Right lobe of liver (tissue), 6 donors: ENCODE measurements around the gene CACNA1B. TPM values are rescaled to one million over a fixed set of nuclear protein-coding genes. Genes with fewer than 3 reads are reported as not detected.

Experiments used
- ATAC-seq, 4 donors: fragments of 200-7000 bp; cut with Tn5 transposase; one replicate each; pipeline ENCODE4 v1.9.1; 2020; ENCODE audit warnings: mild to moderate bottlenecking in 4 of 4, moderate library complexity in 4 of 4
- DNase-seq, 3 donors: peaks; one replicate each; pipeline ENCODE4 v3.0.0-alpha.2; 2020
- H3K27ac ChIP-seq, 3 donors: fragments of 200-600 bp; one replicate each; pipeline ENCODE4 v1.8.0; 2022
- H3K27me3 ChIP-seq, 2 donors: fragments of 200-600 bp; one replicate each; pipeline ENCODE4 v1.8.0; 2022
- H3K36me3 ChIP-seq, 4 donors: fragments of 200-600 bp; sonication (generic) in 1 of 4; one replicate each; pipeline versions ENCODE4 v1.5.1 to v1.8.0; 2017 to 2022; ENCODE audit warnings: control low read depth in 1 of 4
- H3K4me1 ChIP-seq, 4 donors: fragments of 200-600 bp; sonication (generic) in 1 of 4; one replicate each; pipeline versions ENCODE4 v1.5.1 to v1.8.0; 2017 to 2022; ENCODE audit warnings: control low read depth in 1 of 4
- H3K4me3 ChIP-seq, 3 donors: fragments of 200-600 bp; one replicate each; pipeline ENCODE4 v1.8.0; 2022
- H3K9me3 ChIP-seq, 4 donors: fragments of 200-600 bp; sonication (generic) in 1 of 4; one replicate each; pipeline versions ENCODE4 v1.5.1 to v1.8.0; 2017 to 2022; ENCODE audit warnings: control low read depth in 1 of 4
- CTCF ChIP-seq, 4 donors: fragments of 200-600 bp in 3 of 4; fragments of 450-650 bp in 1 of 4; IDR thresholded peaks; one replicate each; pipeline versions ENCODE4 v1.5.1 to v1.8.0; 2016 to 2022; ENCODE audit warnings: antibody characterized with exemption in 4 of 4, mild to moderate bottlenecking in 2 of 4
- POLR2A ChIP-seq: fragments of 450-650 bp; IDR thresholded peaks from one replicate; pipeline ENCODE4 v1.6.1; 2017; ENCODE audit warnings: antibody characterized with exemption, mild to moderate bottlenecking
- WGBS: methylation state at CpG from one replicate; pipeline ENCODE4 v1.1.6; 2018; ENCODE audit warnings: low coverage, low lambda C conversion rate; ENCODE audit not compliant: insufficient coverage; ENCODE audit errors: missing lambda C conversion rate; 5-methylcytosine and 5-hydroxymethylcytosine counted together
- intact Hi-C, 2 donors: fragments of 100-400 bp; cut with DNase I; formaldehyde crosslinking; loops; one replicate each; pipeline versions ENCODE4 v1.11.2 to v1.14.1; 2022
- total RNA-seq, 6 experiments: library from RNA; depleted of rRNA in 2 of 6; stranded (reverse); fragments of >200 nt in 2 of 6; fragmentation: NEBNext Ultra II Directional in 3 of 6; extraction: Animal tissue kit (Norgen Biotek cat#: 25700) in 3 of 6; gene quantifications; one replicate each; pipeline versions ENCODE4 v1.1.0 to v1.2.4, GENCODE V29; 2016 to 2023
- donor health status: DM: no; HTN: yes; CAD: no.
- donor health status: DM: no; HTN: no; CAD: no.
- donor health status: DM: no; HTN: no; CAD: no.
- donor health status: DM: no; HTN: yes; CAD: no.
- donor health status: DM: no; HTN: yes; CAD: no.

The CACNA1B gene
- total RNA-seq, 6 experiments from 2014 or later: not detected

- Histone ChIP-seq H3K4me3 (no peak overlapping the region), H3K36me3 (no peaks in the 10 kb centered on the region), H3K27me3 (no peaks in the 10 kb centered on the region), H3K27ac (no peak overlapping the region), H3K4me1 (no peaks in the 10 kb centered on the region), H3K9me3 (no peaks in the 10 kb centered on the region)
- intact Hi-C loops: no loop called here
- ATAC-seq (no peak), DNase-seq (no peak)
- 40% methylated on average over 3 of the region's 3 CpGs for WGBS
- no peak for TF ChIP-seq POLR2A
- no peak for TF ChIP-seq CTCF (IDR thresholded peaks at IDR 0.05)
Measured at GRCh38 chr9:138031186-138031585, 153.6 kb downstream of the CACNA1B start.

GRCh38 chr9:138033950-138034349 lies 156.4 kb downstream of the CACNA1B start:
- no peaks in the 10 kb centered on the region for H3K4me1 ChIP-seq
- intact Hi-C loops: no loop called here
- no peaks in the 10 kb centered on the region for H3K27me3 ChIP-seq
- TF ChIP-seq CTCF (IDR thresholded peaks at IDR 0.05) (no peak), POLR2A (no peak)
- DNase-seq (no peak), ATAC-seq (no peak)
- H3K27ac ChIP-seq: no peak overlapping the region
- no peaks in the 10 kb centered on the region for H3K9me3 ChIP-seq
- no peak overlapping the region for H3K4me3 ChIP-seq
- 40% methylated on average over 1 of the region's 4 CpGs for WGBS
- no peaks in the 10 kb centered on the region for H3K36me3 ChIP-seq

- Histone ChIP-seq H3K36me3 (no peaks in the 10 kb centered on the region), H3K4me3 (no peak overlapping the region), H3K27me3 (no peaks in the 10 kb centered on the region), H3K9me3 (no peaks in the 10 kb centered on the region), H3K4me1 (no peaks in the 10 kb centered on the region), H3K27ac (no peak overlapping the region)
- intact Hi-C loops: no loop called here
- ATAC-seq (no peak), DNase-seq (peak in 1 of 3 donors; percentile 18)
- TF ChIP-seq CTCF (IDR thresholded peaks at IDR 0.05) (no peak), POLR2A (no peak)
- WGBS: 64% methylated on average over 6 of the region's 6 CpGs
Measured at GRCh38 chr9:138037140-138037539, 159.6 kb downstream of the CACNA1B start.

GRCh38 chr9:138038244-138038671 lies 160.7 kb downstream of the CACNA1B start:
- intact Hi-C loops: no loop called here
- no peaks in the 10 kb centered on the region for H3K36me3 ChIP-seq
- no peaks in the 10 kb centered on the region for H3K27me3 ChIP-seq
- H3K4me3 ChIP-seq: no peak overlapping the region
- ATAC-seq: peak in 2 of 4 donors; percentile 18 to 59
- 45% methylated on average over 7 of the region's 7 CpGs for WGBS
- H3K27ac ChIP-seq: no peak overlapping the region
- TF ChIP-seq POLR2A (no peak), CTCF (IDR thresholded peaks at IDR 0.05) (no peak)
- DNase-seq: peak in 2 of 3 donors; percentile 31 to 34
- H3K4me1 ChIP-seq: no peaks in the 10 kb centered on the region
- H3K9me3 ChIP-seq: no peaks in the 10 kb centered on the region
